CD4-positive, alpha-beta memory T cell (primary cell): ENCODE measurements around the gene ATP9A. TPM values are rescaled to one million over a fixed set of nuclear protein-coding genes. Genes with fewer than 3 reads are reported as not detected.

ENCODE experiments used
- CTCF ChIA-PET: fragments of 350-600 bp; sonication (Branson Sonifier 250); formaldehyde crosslinking; loops from one replicate; lab custom pipeline; 2021; ENCODE audit warnings: inconsistent platforms; ENCODE audit not compliant: partially characterized antibody; lab: Charles Lee
- POLR2A ChIA-PET: fragments of 350-600 bp; sonication (Branson Sonifier 250); formaldehyde crosslinking; loops from one replicate; lab custom pipeline; 2021; ENCODE audit not compliant: partially characterized antibody; lab: Charles Lee
- DNase-seq, 5 donors: peaks; one replicate each; pipeline versions ENCODE4 v3.0.0 to v3.0.0-alpha.2; 2020 to 2022; ENCODE audit warnings: mixed read lengths in 1 of 5
- H3K27ac ChIP-seq: one replicate; pipeline ENCODE4 v1.7.0; 2013; ENCODE audit warnings: low read depth, low read length
- H3K27me3 ChIP-seq: 2 replicates; pipeline ENCODE4 v1.7.0; 2013; ENCODE audit warnings: mild to moderate bottlenecking, low read length, moderate library complexity; ENCODE audit not compliant: insufficient read depth
- H3K36me3 ChIP-seq: 2 replicates; pipeline ENCODE4 v1.7.0; 2013; ENCODE audit warnings: mild to moderate bottlenecking, low read length, moderate library complexity; ENCODE audit not compliant: insufficient read depth
- H3K4me1 ChIP-seq: 2 replicates; pipeline ENCODE4 v1.7.0; 2013; ENCODE audit warnings: mild to moderate bottlenecking, low read length, moderate library complexity; ENCODE audit not compliant: insufficient read depth
- H3K4me3 ChIP-seq, 2 donors: one replicate each; pipeline ENCODE4 v1.7.0; 2013; ENCODE audit warnings: low read length in 2 of 2, mild to moderate bottlenecking in 1 of 2
- H3K9me3 ChIP-seq, 2 donors: one replicate each; pipeline ENCODE4 v1.7.0; 2013; ENCODE audit warnings: low read length in 2 of 2, control low read depth in 1 of 2; ENCODE audit not compliant: control insufficient read depth in 1 of 2
- H3K27ac Mint-ChIP-seq, 7 donors: one replicate each; pipeline ENCODE4 v1.8.0; 2020 to 2021; ENCODE audit warnings: mixed read lengths in 7 of 7, mild to moderate bottlenecking in 6 of 7, inconsistent platforms in 3 of 7, moderate library complexity in 3 of 7
- H3K27me3 Mint-ChIP-seq, 2 donors: one replicate each; pipeline ENCODE4 v1.8.0; 2020 to 2021; ENCODE audit warnings: mixed read lengths in 2 of 2
- H3K36me3 Mint-ChIP-seq, 2 donors: one replicate each; pipeline ENCODE4 v1.8.0; 2020 to 2021; ENCODE audit warnings: mixed read lengths in 2 of 2, inconsistent platforms in 1 of 2, mild to moderate bottlenecking in 1 of 2
- H3K4me1 Mint-ChIP-seq, 4 donors: one replicate each; pipeline ENCODE4 v1.8.0; 2020 to 2021; ENCODE audit warnings: mixed read lengths in 4 of 4, mild to moderate bottlenecking in 1 of 4
- H3K4me3 Mint-ChIP-seq, 8 donors: one replicate each; pipeline ENCODE4 v1.8.0; 2020 to 2021; ENCODE audit warnings: mixed read lengths in 8 of 8, mild to moderate bottlenecking in 7 of 8, moderate library complexity in 6 of 8, inconsistent platforms in 3 of 8
- H3K9me3 Mint-ChIP-seq, 8 donors: one replicate each; pipeline ENCODE4 v1.8.0; 2020 to 2021; ENCODE audit warnings: mixed read lengths in 8 of 8, mild to moderate bottlenecking in 5 of 8, inconsistent platforms in 3 of 8, moderate library complexity in 1 of 8
- intact Hi-C: fragments of 100-400 bp; cut with micrococcal nuclease; formaldehyde crosslinking; loops from one replicate; pipeline ENCODE4 v1.15.1; 2023
- polyA plus RNA-seq, 2 donors: library from polyadenylated mRNA; unstranded; fragments of 300-500 nt; fragmentation: Illumina TruSeq; gene quantifications; one replicate each; pipeline ENCODE4 v1.2.3, GENCODE V29; 2021
- total RNA-seq, 2 experiments: library from RNA; stranded (reverse); gene quantifications; one replicate each; pipeline ENCODE4 v1.2.3, GENCODE V29; 2021

The ATP9A gene
- total and polyA plus RNA-seq, 4 experiments from 2014 or later = 0.14 to 1.0 (median 0.32) TPM

GRCh38 chr20:51712501-51713212, 55.5 kb downstream of the ATP9A start:
- Histone ChIP-seq H3K4me1 (no peaks in the 10 kb centered on the region), H3K27ac (no peak overlapping the region), H3K27me3 (no peaks in the 10 kb centered on the region), H3K4me3 (no peak overlapping the region), H3K36me3 (no peaks in the 10 kb centered on the region), H3K9me3 (no peaks in the 10 kb centered on the region)
- ChIA-PET CTCF (no interaction called here), POLR2A (no interaction called here)
- intact Hi-C loops = no loop called here
- Mint-ChIP-seq H3K4me1 (peaks cover 0 to 6% (median 4%) of the 10 kb centered on the region in 4 donors), H3K36me3 (no peaks in the 10 kb centered on the region), H3K4me3 (no peak overlapping the region), H3K27me3 (peaks cover 11 to 23% of the 10 kb centered on the region in 2 donors), H3K27ac (no peak overlapping the region), H3K9me3 (no peaks in the 10 kb centered on the region)
- no peak for DNase-seq

- no peak overlapping the region for H3K27ac ChIP-seq
- Mint-ChIP-seq H3K9me3 (no peaks in the 10 kb centered on the region), H3K4me1 (peaks cover 0 to 6% (median 4%) of the 10 kb centered on the region in 4 donors), H3K27ac (no peak overlapping the region), H3K27me3 (peaks cover 12 to 23% of the 10 kb centered on the region in 2 donors), H3K36me3 (no peaks in the 10 kb centered on the region), H3K4me3 (no peak overlapping the region)
- ChIA-PET POLR2A (no interaction called here), CTCF (interaction anchor here (0.6 to 0.7 kb wide), 2 partner anchors 97 to 1076 kb away, joined by 3 to 5 read pairs; no protein-coding TSS in a partner anchor)
- DNase-seq = no peak
- no peaks in the 10 kb centered on the region for H3K36me3 ChIP-seq
- H3K9me3 ChIP-seq = no peaks in the 10 kb centered on the region
- H3K4me3 ChIP-seq = no peak overlapping the region
- no peaks in the 10 kb centered on the region for H3K27me3 ChIP-seq
- intact Hi-C loops = no loop called here
- no peaks in the 10 kb centered on the region for H3K4me1 ChIP-seq
Observed at GRCh38 chr20:51711426-51711825, 56.8 kb downstream of the ATP9A start.

- Histone ChIP-seq H3K27ac (no peak overlapping the region), H3K9me3 (no peaks in the 10 kb centered on the region), H3K4me1 (no peaks in the 10 kb centered on the region), H3K4me3 (no peak overlapping the region), H3K27me3 (no peaks in the 10 kb centered on the region), H3K36me3 (no peaks in the 10 kb centered on the region)
- no peak for DNase-seq
- intact Hi-C loops = no loop called here
- ChIA-PET POLR2A (no interaction called here), CTCF (interaction anchor here (1.3 kb wide), 1 partner anchor 21 kb away, joined by 3 read pairs; no protein-coding TSS in a partner anchor)
- Mint-ChIP-seq H3K36me3 (no peaks in the 10 kb centered on the region), H3K4me1 (peaks cover 0 to 5% (median 4%) of the 10 kb centered on the region in 4 donors), H3K27ac (no peak overlapping the region), H3K9me3 (no peaks in the 10 kb centered on the region), H3K4me3 (no peak overlapping the region), H3K27me3 (peaks cover 9 to 19% of the 10 kb centered on the region in 2 donors)
Observed at GRCh38 chr20:51710361-51710894, 57.8 kb downstream of the ATP9A start.

GRCh38 chr20:51705400-51705799, 62.8 kb downstream of the ATP9A start:
- intact Hi-C loops = no loop called here
- H3K4me1 Mint-ChIP-seq = no peaks in the 10 kb centered on the region
- Histone ChIP-seq H3K36me3 (no peaks in the 10 kb centered on the region), H3K27ac (no peak overlapping the region), H3K27me3 (no peaks in the 10 kb centered on the region), H3K4me3 (no peak overlapping the region), H3K4me1 (no peaks in the 10 kb centered on the region), H3K9me3 (no peaks in the 10 kb centered on the region)
- H3K36me3 Mint-ChIP-seq = no peaks in the 10 kb centered on the region
- DNase-seq = no peak
- no peak overlapping the region for H3K27ac Mint-ChIP-seq
- ChIA-PET CTCF (no interaction called here), POLR2A (no interaction called here)
- no peak overlapping the region for H3K4me3 Mint-ChIP-seq
- H3K27me3 Mint-ChIP-seq = peaks cover 0 to 7% of the 10 kb centered on the region in 2 donors
- H3K9me3 Mint-ChIP-seq = no peaks in the 10 kb centered on the region

- H3K4me3 ChIP-seq = no peak overlapping the region
- no peak overlapping the region for H3K27ac ChIP-seq
- intact Hi-C loops = no loop called here
- ChIA-PET CTCF (no interaction called here), POLR2A (no interaction called here)
- no peaks in the 10 kb centered on the region for H3K36me3 ChIP-seq
- no peaks in the 10 kb centered on the region for H3K9me3 ChIP-seq
- no peak overlapping the region for H3K27ac Mint-ChIP-seq
- H3K4me1 Mint-ChIP-seq = no peaks in the 10 kb centered on the region
- H3K4me3 Mint-ChIP-seq = no peak overlapping the region
- no peaks in the 10 kb centered on the region for H3K27me3 ChIP-seq
- H3K9me3 Mint-ChIP-seq = no peaks in the 10 kb centered on the region
- H3K4me1 ChIP-seq = no peaks in the 10 kb centered on the region
- no peaks in the 10 kb centered on the region for H3K36me3 Mint-ChIP-seq
- H3K27me3 Mint-ChIP-seq = peaks cover under 1 to 9% of the 10 kb centered on the region in 2 donors
- DNase-seq = no peak
Observed at GRCh38 chr20:51703400-51704287, 64.5 kb downstream of the ATP9A start.

- peaks cover 4 to 14% of the 10 kb centered on the region in 2 donors for H3K27me3 Mint-ChIP-seq
- H3K9me3 ChIP-seq = no peaks in the 10 kb centered on the region
- H3K27me3 ChIP-seq = no peaks in the 10 kb centered on the region
- no peaks in the 10 kb centered on the region for H3K36me3 ChIP-seq
- intact Hi-C loops = no loop called here
- DNase-seq = no peak
- CTCF ChIA-PET = no interaction called here
- H3K27ac Mint-ChIP-seq = no peak overlapping the region
- POLR2A ChIA-PET = no interaction called here
- H3K27ac ChIP-seq = no peak overlapping the region
- no peaks in the 10 kb centered on the region for H3K4me1 ChIP-seq
- H3K4me3 Mint-ChIP-seq = no peak overlapping the region
- H3K9me3 Mint-ChIP-seq = no peaks in the 10 kb centered on the region
- H3K4me3 ChIP-seq = no peak overlapping the region
- H3K4me1 Mint-ChIP-seq = no peaks in the 10 kb centered on the region
- no peaks in the 10 kb centered on the region for H3K36me3 Mint-ChIP-seq
Observed at GRCh38 chr20:51702556-51702955, 65.6 kb downstream of the ATP9A start.

GRCh38 chr20:51700809-51701285, 67.3 kb downstream of the ATP9A start:
- no peak overlapping the region for H3K4me3 Mint-ChIP-seq
- Histone ChIP-seq H3K4me3 (no peak overlapping the region), H3K36me3 (no peaks in the 10 kb centered on the region), H3K27me3 (no peaks in the 10 kb centered on the region), H3K4me1 (no peaks in the 10 kb centered on the region), H3K27ac (no peak overlapping the region), H3K9me3 (no peaks in the 10 kb centered on the region)
- POLR2A ChIA-PET = no interaction called here
- no peaks in the 10 kb centered on the region for H3K36me3 Mint-ChIP-seq
- H3K9me3 Mint-ChIP-seq = no peaks in the 10 kb centered on the region
- peaks cover 0 to 7% (median under 1%) of the 10 kb centered on the region in 4 donors for H3K4me1 Mint-ChIP-seq
- intact Hi-C loops = loop anchor here (2.0 kb wide), 2 partner anchors 62 to 382 kb away; no protein-coding TSS in a partner anchor
- no peak overlapping the region for H3K27ac Mint-ChIP-seq
- CTCF ChIA-PET = interaction anchor here (0.7 to 2.0 kb wide), 9 partner anchors 8 to 385 kb away, joined by 3 to 5 read pairs (median 4); no protein-coding TSS in a partner anchor
- DNase-seq = no peak
- peaks cover 6 to 11% of the 10 kb centered on the region in 2 donors for H3K27me3 Mint-ChIP-seq
